Mammary epithelial cell (primary cell): Measurements from ENCODE around the gene CPA5.

ENCODE experiments used
- EZH2 ChIP-seq: IDR thresholded peaks from 2 replicates; pipeline ENCODE4 v1.6.1; 2012; ENCODE audit warnings: low read length, inconsistent platforms, borderline replicate concordance
- TF ChIP-seq, protein P1 (sequence below), 2 donors: IDR thresholded peaks in 1 of 2; conservative IDR thresholded peaks in 1 of 2; 2 replicates each; pipeline ENCODE4 v1.5.1; 2011 to 2012; ENCODE audit warnings: inconsistent platforms in 2 of 2, low read length in 2 of 2, mild to moderate bottlenecking in 2 of 2, control low read depth in 1 of 2, low read depth in 1 of 2; ENCODE audit not compliant: insufficient read depth in 1 of 2; ENCODE audit errors: extremely low read depth in 1 of 2

DNA sequence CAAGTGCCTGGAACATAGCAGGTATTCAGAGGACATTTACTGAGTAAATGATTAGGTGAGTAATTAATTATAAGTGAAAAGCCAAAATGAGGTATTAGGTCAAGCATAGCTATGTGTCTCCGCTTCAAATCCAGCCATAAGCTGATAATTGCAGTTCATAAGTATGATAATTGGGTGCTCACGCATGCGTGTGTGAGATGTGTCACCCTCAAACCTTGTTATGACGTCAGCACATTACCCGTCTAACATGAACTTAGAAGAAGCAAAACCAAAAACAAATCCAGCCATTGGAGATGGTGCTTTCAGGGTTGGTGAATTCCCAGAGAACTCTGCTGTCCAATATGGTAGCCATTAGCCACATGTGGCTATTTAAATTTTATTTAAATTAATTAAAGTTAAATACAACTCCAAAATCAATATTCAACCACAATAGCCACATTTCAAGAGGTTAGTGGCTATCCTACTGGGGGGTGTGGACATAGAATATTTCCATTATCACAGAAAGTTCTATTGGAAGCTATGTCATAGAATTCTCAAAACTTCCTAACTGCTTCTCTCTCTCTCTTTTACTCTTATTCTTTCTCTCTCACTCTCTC is at the start of gene CPA5:
- no peak for TF ChIP-seq EZH2
- TF ChIP-seq, protein P1, sequence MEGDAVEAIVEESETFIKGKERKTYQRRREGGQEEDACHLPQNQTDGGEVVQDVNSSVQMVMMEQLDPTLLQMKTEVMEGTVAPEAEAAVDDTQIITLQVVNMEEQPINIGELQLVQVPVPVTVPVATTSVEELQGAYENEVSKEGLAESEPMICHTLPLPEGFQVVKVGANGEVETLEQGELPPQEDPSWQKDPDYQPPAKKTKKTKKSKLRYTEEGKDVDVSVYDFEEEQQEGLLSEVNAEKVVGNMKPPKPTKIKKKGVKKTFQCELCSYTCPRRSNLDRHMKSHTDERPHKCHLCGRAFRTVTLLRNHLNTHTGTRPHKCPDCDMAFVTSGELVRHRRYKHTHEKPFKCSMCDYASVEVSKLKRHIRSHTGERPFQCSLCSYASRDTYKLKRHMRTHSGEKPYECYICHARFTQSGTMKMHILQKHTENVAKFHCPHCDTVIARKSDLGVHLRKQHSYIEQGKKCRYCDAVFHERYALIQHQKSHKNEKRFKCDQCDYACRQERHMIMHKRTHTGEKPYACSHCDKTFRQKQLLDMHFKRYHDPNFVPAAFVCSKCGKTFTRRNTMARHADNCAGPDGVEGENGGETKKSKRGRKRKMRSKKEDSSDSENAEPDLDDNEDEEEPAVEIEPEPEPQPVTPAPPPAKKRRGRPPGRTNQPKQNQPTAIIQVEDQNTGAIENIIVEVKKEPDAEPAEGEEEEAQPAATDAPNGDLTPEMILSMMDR (conservative IDR thresholded peaks at IDR 0.05 in 1 of 2, IDR thresholded peaks at IDR 0.05 in 1 of 2; ENCODE audit: extremely low read depth in 1 of 2, insufficient read depth in 1 of 2, low read depth in 1 of 2, low read length in 2 of 2): no peak
